ENCODE measurements around the gene ZXDC. TPM values are rescaled to one million over a fixed set of nuclear protein-coding genes. Genes with fewer than 3 reads are reported as not detected.

ZXDC gene
- total RNA-seq, 4 donors from 2014 or later = 54.0 to 77.4 (median 68.0) TPM

DNA sequence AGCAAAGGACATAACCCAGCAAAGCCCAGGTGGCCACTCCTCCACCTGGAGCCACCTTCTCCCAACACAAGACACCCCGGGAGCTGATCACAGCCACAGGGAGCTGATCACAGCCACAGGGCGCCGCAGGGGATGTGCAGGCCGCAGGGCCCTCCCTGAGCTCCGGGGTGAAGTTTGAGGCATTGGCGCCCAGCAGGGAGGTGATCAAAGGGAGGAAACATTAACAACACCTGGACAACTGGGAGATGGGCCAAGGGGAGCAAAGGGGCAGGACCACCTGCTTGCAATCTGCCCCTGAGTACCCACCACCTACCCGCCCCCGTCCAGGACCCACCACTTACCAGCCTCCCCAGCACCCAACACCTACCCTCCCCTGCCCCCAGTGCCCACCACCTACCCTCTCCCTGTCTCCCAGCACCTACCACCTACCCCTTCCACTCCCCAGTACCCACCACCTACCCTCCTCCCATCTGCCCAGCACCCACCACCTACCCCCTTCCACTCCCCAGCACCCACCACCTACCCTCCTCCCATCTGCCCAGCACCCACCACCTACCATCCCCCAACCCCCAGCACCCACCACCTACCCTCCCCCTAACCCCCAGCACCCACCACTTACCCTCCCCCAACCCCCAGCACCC is 39.5 kb upstream of the ZXDC start:
- no peaks in the 10 kb centered on the region for H3K9me3 ChIP-seq
- H3K4me3 ChIP-seq = no peak overlapping the region
- TF ChIP-seq, protein P1, sequence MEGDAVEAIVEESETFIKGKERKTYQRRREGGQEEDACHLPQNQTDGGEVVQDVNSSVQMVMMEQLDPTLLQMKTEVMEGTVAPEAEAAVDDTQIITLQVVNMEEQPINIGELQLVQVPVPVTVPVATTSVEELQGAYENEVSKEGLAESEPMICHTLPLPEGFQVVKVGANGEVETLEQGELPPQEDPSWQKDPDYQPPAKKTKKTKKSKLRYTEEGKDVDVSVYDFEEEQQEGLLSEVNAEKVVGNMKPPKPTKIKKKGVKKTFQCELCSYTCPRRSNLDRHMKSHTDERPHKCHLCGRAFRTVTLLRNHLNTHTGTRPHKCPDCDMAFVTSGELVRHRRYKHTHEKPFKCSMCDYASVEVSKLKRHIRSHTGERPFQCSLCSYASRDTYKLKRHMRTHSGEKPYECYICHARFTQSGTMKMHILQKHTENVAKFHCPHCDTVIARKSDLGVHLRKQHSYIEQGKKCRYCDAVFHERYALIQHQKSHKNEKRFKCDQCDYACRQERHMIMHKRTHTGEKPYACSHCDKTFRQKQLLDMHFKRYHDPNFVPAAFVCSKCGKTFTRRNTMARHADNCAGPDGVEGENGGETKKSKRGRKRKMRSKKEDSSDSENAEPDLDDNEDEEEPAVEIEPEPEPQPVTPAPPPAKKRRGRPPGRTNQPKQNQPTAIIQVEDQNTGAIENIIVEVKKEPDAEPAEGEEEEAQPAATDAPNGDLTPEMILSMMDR (IDR thresholded peaks at IDR 0.05) = no peak
- TF ChIP-seq EP300 (IDR thresholded peaks at IDR 0.05) (no peak), POLR2A (IDR thresholded peaks at IDR 0.05) (no peak)
- no peak overlapping the region for H3K27ac ChIP-seq
- 86 to 93% methylated on average over 2 to 7 of the region's 8 CpGs for WGBS, 2 donors
- peaks cover 0 to 5% (median 0%) of the 10 kb centered on the region in 4 donors for H3K4me1 ChIP-seq
- no peaks in the 10 kb centered on the region for H3K27me3 ChIP-seq
- H3K36me3 ChIP-seq = no peaks in the 10 kb centered on the region
- DNase-seq (ENCODE audit: low spot score in 2 of 2) = no peak

DNA sequence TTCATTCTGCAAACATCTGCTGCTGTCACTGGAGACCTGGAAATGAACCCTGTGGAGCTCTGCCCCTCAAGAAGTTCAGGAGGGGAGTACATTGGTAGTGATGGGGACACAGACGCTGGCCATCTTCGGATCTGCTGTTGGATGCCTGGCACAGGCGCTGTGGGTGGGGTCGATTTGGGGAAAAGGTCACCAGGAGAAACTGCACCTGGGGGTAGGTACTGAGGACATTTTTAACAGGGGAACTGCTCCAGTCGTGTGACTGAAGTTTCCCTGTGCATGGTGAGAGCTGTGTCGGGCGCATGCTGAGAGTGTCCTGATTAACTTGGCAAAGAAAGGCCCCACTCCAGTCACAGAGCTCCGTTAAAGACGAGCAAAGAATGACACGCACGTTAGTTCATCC is 38.5 kb upstream of the ZXDC start:
- no peak for TF ChIP-seq POLR2A (IDR thresholded peaks at IDR 0.05)
- TF ChIP-seq EP300 (IDR thresholded peaks at IDR 0.05) = no peak
- TF ChIP-seq, protein P1 (IDR thresholded peaks at IDR 0.05) = no peak
- H3K27ac ChIP-seq = no peak overlapping the region
- H3K27me3 ChIP-seq = no peaks in the 10 kb centered on the region
- H3K9me3 ChIP-seq = no peaks in the 10 kb centered on the region
- H3K4me1 ChIP-seq = peaks cover 0 to 5% (median 0%) of the 10 kb centered on the region in 4 donors
- 66 to 73% methylated on average over 11 of the region's 11 CpGs for WGBS, 2 donors
- H3K4me3 ChIP-seq = no peak overlapping the region
- no peak for DNase-seq (ENCODE audit: low spot score in 2 of 2)
- H3K36me3 ChIP-seq = no peaks in the 10 kb centered on the region

DNA sequence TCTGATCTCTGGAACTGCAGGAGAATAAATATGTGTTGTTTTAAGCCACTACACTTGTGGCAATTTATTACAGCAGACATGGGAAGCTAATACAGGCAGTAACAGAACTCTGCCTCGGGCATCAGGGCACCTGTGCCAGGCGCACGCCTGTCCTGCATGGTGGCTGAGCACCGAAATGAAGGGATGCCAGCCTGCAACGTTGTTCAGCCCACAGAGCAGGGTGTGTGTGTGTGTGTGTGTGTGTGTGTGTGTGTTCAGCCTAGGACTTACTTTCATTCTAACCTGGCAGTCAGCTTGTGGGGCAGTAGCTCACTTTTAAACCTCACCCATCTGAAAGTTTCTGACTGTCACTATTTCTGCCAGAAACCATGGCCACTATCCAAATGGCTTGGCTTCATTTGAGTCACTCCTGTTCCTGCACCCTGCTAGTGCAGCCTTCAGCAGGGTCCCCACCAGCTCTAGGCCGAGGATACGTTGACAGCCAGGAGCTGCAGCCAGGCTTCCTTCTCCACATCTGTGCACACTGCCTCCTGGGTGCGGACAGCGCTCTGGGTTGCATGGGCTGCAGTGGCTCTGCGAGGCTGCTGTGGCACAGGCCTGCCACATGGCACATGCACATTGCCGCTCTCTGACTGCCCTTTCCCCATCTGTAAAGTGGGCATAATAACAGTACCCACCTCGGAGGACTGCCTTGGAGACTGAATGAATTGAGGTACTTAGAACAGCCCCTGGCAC is 37.4 kb upstream of the ZXDC start:
- Histone ChIP-seq H3K4me1 (peaks cover 0 to 5% (median 0%) of the 10 kb centered on the region in 4 donors), H3K36me3 (no peaks in the 10 kb centered on the region), H3K27me3 (no peaks in the 10 kb centered on the region), H3K9me3 (no peaks in the 10 kb centered on the region), H3K27ac (no peak overlapping the region), H3K4me3 (no peak overlapping the region)
- TF ChIP-seq EP300 (IDR thresholded peaks at IDR 0.05) = no peak
- no peak for TF ChIP-seq POLR2A (IDR thresholded peaks at IDR 0.05)
- TF ChIP-seq, protein P1 (IDR thresholded peaks at IDR 0.05) = no peak
- WGBS, 2 donors = 69 to 78% methylated on average over 8 to 12 of the region's 12 CpGs
- DNase-seq (ENCODE audit: low spot score in 2 of 2) = no peak

DNA sequence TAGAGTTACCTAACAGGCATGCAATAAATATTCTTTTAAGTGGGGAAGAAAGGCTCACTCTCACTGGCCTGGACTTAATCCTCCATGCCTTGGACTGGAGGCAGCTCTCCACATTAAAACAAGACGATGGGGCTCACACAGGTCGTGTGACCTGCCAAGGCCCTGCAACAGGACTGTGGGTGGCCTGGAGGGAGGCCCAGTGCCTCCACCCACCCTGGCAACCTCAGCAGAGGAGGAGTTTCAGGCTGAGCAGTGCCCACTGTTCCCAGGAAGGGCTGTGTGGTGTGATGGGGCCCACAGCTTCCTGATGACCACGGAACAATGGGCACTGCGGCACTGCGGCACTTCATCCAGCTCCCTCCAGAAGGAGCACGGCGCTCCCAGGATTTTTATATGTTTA is 36.3 kb upstream of the ZXDC start:
- Histone ChIP-seq H3K36me3 (no peaks in the 10 kb centered on the region), H3K27me3 (no peaks in the 10 kb centered on the region), H3K9me3 (no peaks in the 10 kb centered on the region), H3K4me1 (peaks cover 0 to 5% (median 0%) of the 10 kb centered on the region in 4 donors), H3K27ac (no peak overlapping the region), H3K4me3 (no peak overlapping the region)
- no peak for TF ChIP-seq EP300 (IDR thresholded peaks at IDR 0.05)
- TF ChIP-seq POLR2A (IDR thresholded peaks at IDR 0.05) = no peak
- TF ChIP-seq, protein P1 (IDR thresholded peaks at IDR 0.05) = no peak
- no peak for DNase-seq (ENCODE audit: low spot score in 2 of 2)
- 65 to 69% methylated on average over 6 to 7 of the region's 7 CpGs for WGBS, 2 donors

DNA sequence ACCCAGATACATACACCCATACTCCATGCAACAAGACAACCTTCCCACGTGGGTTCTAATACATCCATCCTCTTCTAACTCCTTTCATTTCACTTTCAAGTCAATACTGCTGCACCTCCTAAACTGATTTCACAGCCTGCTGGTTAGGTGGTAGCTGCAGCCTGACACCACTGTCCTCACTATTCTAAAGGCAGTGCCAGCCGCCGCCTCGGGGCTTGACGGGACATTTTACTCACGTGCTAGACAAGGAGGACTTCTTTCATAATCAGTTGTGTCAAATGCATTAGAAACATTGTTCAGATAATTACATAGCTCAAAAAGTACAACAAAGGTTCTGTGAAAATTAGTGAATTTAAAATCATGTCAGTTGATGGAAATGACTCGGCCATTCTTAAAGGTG is 35.6 kb upstream of the ZXDC start:
- Histone ChIP-seq H3K27ac (no peak overlapping the region), H3K36me3 (no peaks in the 10 kb centered on the region), H3K27me3 (no peaks in the 10 kb centered on the region), H3K9me3 (no peaks in the 10 kb centered on the region), H3K4me1 (peaks cover 0 to 5% (median 0%) of the 10 kb centered on the region in 4 donors), H3K4me3 (no peak overlapping the region)
- DNase-seq (ENCODE audit: low spot score in 2 of 2) = no peak
- 67 to 72% methylated on average over 7 of the region's 7 CpGs for WGBS, 2 donors
- TF ChIP-seq EP300 (IDR thresholded peaks at IDR 0.05) (no peak), POLR2A (IDR thresholded peaks at IDR 0.05) (no peak)
- TF ChIP-seq, protein P1 (IDR thresholded peaks at IDR 0.05) = no peak

Data from tibial nerve (tissue), 4 donors.